Occipital lobe (tissue), 2 donors: Measurements from ENCODE around the gene POP5. TPM values are rescaled to one million over a fixed set of nuclear protein-coding genes. Genes with fewer than 3 reads are reported as not detected.
"Not testable (repeated sequence)": the region's sequence is repeated elsewhere in the genome, so short reads cannot be mapped to it uniquely, and the experiment has no call there.

Source experiments
- DNase-seq: peaks from one replicate; lab custom pipeline; 2025; lab: John Stamatoyannopoulos, UW
- total RNA-seq: library from RNA; depleted of rRNA; stranded (reverse); fragments of >200 nt; gene quantifications from one replicate; pipeline ENCODE4 v1.2.3, GENCODE V29; 2014

POP5 gene
- total RNA-seq, 1 donor from 2014 or later: 34.6 TPM

GRCh38 chr12:120538281-120539156, 42.7 kb downstream of the POP5 start:
- DNase-seq: no peak

GRCh38 chr12:120537856-120538220, 43.4 kb downstream of the POP5 start:
- no peak for DNase-seq

DNA sequence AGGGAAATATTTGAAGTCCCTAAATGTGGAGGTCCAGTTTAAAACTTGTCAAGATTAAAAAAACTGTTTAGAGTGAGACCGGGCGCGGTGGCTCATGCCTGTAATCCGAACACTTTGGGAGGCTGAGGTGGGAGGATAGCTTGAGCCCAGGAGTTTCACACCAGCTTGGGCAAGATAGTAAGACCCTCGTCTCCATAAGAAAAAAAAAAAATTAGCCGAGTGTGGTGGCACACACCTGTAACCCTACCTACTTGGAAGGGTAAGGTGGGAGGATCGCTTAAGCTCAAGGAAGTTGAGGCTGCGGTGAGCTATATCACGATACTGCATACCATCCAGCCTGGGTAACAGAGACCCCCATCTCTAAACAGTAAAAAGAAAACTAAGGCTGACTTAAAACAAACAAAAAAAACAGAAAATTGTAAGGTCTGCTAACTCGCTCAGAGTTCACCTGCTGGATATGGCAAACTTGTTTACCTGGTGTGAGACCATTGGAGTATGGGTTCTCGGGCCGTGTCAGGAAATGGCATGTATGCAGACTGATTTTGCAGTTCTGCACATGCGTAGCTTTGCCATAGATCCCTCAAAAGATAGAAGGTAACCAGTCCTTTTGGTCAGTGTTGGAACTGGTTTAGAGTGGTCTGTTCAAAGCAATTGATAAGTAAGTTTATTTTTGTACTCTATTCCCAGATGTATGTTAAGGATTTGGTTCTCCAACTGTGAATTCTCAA, 45.0 kb downstream of the POP5 start:
- no peak for DNase-seq

GRCh38 chr12:120534703-120535655, 46.2 kb downstream of the POP5 start:
- peak; percentile 18 for DNase-seq

GRCh38 chr12:120534203-120534702, 46.9 kb downstream of the POP5 start, which contains the start of gene RNF10:
TSS of gene RNF10 (plus strand) at chr12:120534356. CDS start at chr12:120534812, 456 bp downstream.
- DNase-seq: peak; percentile 61

DNA sequence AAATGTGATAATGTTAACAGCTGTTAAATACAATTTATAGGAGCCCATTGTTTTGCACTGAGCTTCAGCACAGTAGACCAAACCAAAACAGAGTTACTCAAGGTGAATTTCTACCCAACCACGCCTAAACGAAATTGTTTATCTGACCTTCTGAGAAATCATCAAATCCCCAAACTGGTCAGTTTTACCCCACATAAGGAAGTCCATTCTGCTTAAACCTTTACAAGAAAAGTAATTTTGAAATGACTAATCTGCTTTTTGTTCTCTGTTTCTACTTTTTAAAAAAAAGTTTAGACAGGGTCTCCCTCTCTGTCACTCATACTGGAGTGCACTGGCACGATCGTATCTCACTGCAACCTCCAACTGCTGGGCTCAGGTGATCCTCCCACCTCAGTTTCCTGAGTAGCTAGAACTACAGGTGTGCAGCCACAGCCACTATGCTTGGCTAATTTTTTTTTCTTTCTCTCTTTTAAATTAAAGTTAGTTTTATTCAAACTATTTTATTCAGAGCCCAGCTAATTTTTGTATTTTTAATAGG, 48.4 kb downstream of the POP5 start:
- no peak for DNase-seq

GRCh38 chr12:120530418-120530761, 50.8 kb downstream of the POP5 start:
- DNase-seq: not testable (repeated sequence)

DNA sequence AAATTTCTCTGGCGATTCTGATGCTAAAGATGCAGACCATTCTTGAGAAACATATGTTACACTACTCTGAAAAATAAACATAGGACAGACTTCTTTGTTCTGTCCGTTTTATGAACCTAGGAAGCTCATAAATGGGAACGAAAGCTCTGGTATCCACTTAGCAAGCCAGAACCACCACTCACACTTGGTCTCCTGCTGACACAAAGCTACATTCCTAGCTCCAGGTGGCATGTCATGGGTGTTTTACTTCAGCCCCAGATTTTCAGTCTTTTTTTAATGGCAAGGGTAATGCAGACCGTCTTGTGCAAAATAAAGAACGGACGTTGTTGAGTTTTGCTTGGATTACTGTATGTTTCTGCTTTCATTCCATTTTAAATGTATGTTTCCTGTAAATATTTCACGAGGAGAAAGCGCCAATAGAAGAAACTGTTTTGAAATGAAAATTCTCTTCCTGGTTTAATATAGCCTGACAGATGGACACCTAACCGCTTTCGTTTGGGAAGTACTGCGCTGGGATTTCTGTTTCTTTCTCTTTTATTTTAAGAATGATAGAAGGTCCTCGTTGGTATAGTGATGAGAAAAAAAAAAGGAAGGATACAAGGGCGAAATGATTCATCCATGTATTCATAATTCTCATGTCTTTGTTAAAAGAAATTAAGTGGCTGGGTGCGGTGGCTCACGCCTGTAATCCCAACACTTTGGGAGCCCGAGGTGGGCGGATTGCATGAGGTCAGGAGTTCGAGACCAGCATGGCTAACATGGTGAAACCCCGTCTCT, 51.4 kb downstream of the POP5 start:
- no peak for DNase-seq

GRCh38 chr12:120528861-120529525, 52.2 kb downstream of the POP5 start, which contains the start of gene COQ5:
TSS of gene COQ5 (minus strand) at chr12:120529158. CDS start at chr12:120529141, 17 bp downstream.
- DNase-seq: peak; percentile 88

Other genes starting within 250 kb of the POP5 start
- 7.5 TPM for gene MSI1, start 212.2 kb downstream of the POP5 start, total RNA-seq
- 367 TPM for gene COX6A1, start 143.3 kb downstream of the POP5 start, total RNA-seq
- gene TRIAP1, start 135.0 kb downstream of the POP5 start, total RNA-seq: 10.0 TPM
- gene GATC, start 135.0 kb downstream of the POP5 start, total RNA-seq: 27.6 TPM
- 87.8 TPM for gene SRSF9, start 111.7 kb downstream of the POP5 start, total RNA-seq
- gene DYNLL1, start 85.3 kb downstream of the POP5 start, total RNA-seq: 252 TPM
- 20.6 TPM for gene COQ5, start 52.2 kb downstream of the POP5 start, total RNA-seq
- gene RNF10, start 47.0 kb downstream of the POP5 start, total RNA-seq: 77.7 TPM
- 3.1 TPM for gene CABP1, start 59.2 kb upstream of the POP5 start, total RNA-seq
- 41.5 TPM for gene MLEC, start 105.7 kb upstream of the POP5 start, total RNA-seq
- 11.9 TPM for gene UNC119B, start 129.1 kb upstream of the POP5 start, total RNA-seq
- 4.2 TPM for gene ACADS, start 144.4 kb upstream of the POP5 start, total RNA-seq